ENCODE measurements around the gene DDX5. TPM values are rescaled to one million over a fixed set of nuclear protein-coding genes. Genes with fewer than 3 reads are reported as not detected.
"Not testable (repeated sequence)": the region's sequence is repeated elsewhere in the genome, so short reads cannot be mapped to it uniquely, and the experiment has no call there.

DDX5 gene
- total RNA-seq, 4 donors from 2014 or later, result 381 to 1,017 (median 503) TPM

- no peak overlapping the region for H3K4me3 ChIP-seq
- no peaks in the 10 kb centered on the region for H3K27me3 ChIP-seq
- no peaks in the 10 kb centered on the region for H3K36me3 ChIP-seq
- DNase-seq, result no peak
- no peak overlapping the region for H3K27ac ChIP-seq
- H3K9me3 ChIP-seq, result no peaks in the 10 kb centered on the region
- TF ChIP-seq CTCF (IDR thresholded peaks at IDR 0.05) (no peak), POLR2A (IDR thresholded peaks at IDR 0.05) (no peak)
- H3K4me1 ChIP-seq, result peaks cover 0 to 6% (median under 1%) of the 10 kb centered on the region in 4 donors
Measured at GRCh38 chr17:64461788-64462187, 44.3 kb downstream of the DDX5 start.

GRCh38 chr17:64460955-64461354 is 45.1 kb downstream of the DDX5 start:
- peaks cover 0 to 6% (median 2%) of the 10 kb centered on the region in 4 donors for H3K4me1 ChIP-seq
- no peak overlapping the region for H3K27ac ChIP-seq
- H3K4me3 ChIP-seq, result no peak overlapping the region
- DNase-seq, result no peak
- H3K9me3 ChIP-seq, result no peaks in the 10 kb centered on the region
- no peaks in the 10 kb centered on the region for H3K27me3 ChIP-seq
- no peak for TF ChIP-seq CTCF (IDR thresholded peaks at IDR 0.05)
- no peak for TF ChIP-seq POLR2A (IDR thresholded peaks at IDR 0.05)
- H3K36me3 ChIP-seq, result no peaks in the 10 kb centered on the region

GRCh38 chr17:64459818-64460217 is 46.3 kb downstream of the DDX5 start:
- H3K36me3 ChIP-seq, DNase-seq, H3K27ac ChIP-seq, H3K9me3 ChIP-seq, H3K27me3 ChIP-seq, H3K4me3 ChIP-seq, H3K4me1 ChIP-seq: not testable (repeated sequence)

GRCh38 chr17:64459284-64459747 is 46.8 kb downstream of the DDX5 start:
- peaks cover 0 to 6% (median 2%) of the 10 kb centered on the region in 4 donors for H3K4me1 ChIP-seq
- H3K9me3 ChIP-seq, result no peaks in the 10 kb centered on the region
- no peaks in the 10 kb centered on the region for H3K27me3 ChIP-seq
- no peak for DNase-seq
- no peaks in the 10 kb centered on the region for H3K36me3 ChIP-seq
- H3K27ac ChIP-seq, result no peak overlapping the region
- TF ChIP-seq POLR2A (IDR thresholded peaks at IDR 0.05), result no peak
- TF ChIP-seq CTCF (IDR thresholded peaks at IDR 0.05), result no peak
- H3K4me3 ChIP-seq, result no peak overlapping the region

GRCh38 chr17:64458756-64459155 is 47.3 kb downstream of the DDX5 start:
- Histone ChIP-seq H3K9me3 (no peaks in the 10 kb centered on the region), H3K27ac (no peak overlapping the region), H3K4me3 (no peak overlapping the region), H3K36me3 (no peaks in the 10 kb centered on the region), H3K4me1 (peaks cover 0 to 6% (median 2%) of the 10 kb centered on the region in 4 donors), H3K27me3 (no peaks in the 10 kb centered on the region)
- no peak for DNase-seq
- TF ChIP-seq POLR2A (IDR thresholded peaks at IDR 0.05) (no peak), CTCF (IDR thresholded peaks at IDR 0.05) (no peak)

- no peak for DNase-seq
- peaks cover 0 to 6% (median 2%) of the 10 kb centered on the region in 4 donors for H3K4me1 ChIP-seq
- TF ChIP-seq CTCF (IDR thresholded peaks at IDR 0.05), result no peak
- TF ChIP-seq POLR2A (IDR thresholded peaks at IDR 0.05), result no peak
Measured at GRCh38 chr17:64457156-64457555, 48.9 kb downstream of the DDX5 start.

More at GRCh38 chr17:64457156-64457555, 48.9 kb downstream of the DDX5 start:
- Histone ChIP-seq H3K4me3 (no peak overlapping the region), H3K27me3 (no peaks in the 10 kb centered on the region), H3K36me3 (no peaks in the 10 kb centered on the region), H3K9me3 (no peaks in the 10 kb centered on the region), H3K27ac (no peak overlapping the region)

Data from Peyer's patch (tissue), 4 donors.